GM21423 (cell line): ENCODE results near the gene PPP1R15B.
"Not testable (repeated sequence)": the region's sequence is repeated elsewhere in the genome, so short reads cannot be mapped to it uniquely, and the experiment has no call there.

Experiments used
- ATAC-seq: cut with Tn5 transposase; IDR thresholded peaks from one replicate; pipeline ENCODE4 v1.9.1; 2021; ENCODE audit warnings: mild to moderate bottlenecking, moderate library complexity; ENCODE audit not compliant: unreplicated experiment

The PPP1R15B gene

DNA sequence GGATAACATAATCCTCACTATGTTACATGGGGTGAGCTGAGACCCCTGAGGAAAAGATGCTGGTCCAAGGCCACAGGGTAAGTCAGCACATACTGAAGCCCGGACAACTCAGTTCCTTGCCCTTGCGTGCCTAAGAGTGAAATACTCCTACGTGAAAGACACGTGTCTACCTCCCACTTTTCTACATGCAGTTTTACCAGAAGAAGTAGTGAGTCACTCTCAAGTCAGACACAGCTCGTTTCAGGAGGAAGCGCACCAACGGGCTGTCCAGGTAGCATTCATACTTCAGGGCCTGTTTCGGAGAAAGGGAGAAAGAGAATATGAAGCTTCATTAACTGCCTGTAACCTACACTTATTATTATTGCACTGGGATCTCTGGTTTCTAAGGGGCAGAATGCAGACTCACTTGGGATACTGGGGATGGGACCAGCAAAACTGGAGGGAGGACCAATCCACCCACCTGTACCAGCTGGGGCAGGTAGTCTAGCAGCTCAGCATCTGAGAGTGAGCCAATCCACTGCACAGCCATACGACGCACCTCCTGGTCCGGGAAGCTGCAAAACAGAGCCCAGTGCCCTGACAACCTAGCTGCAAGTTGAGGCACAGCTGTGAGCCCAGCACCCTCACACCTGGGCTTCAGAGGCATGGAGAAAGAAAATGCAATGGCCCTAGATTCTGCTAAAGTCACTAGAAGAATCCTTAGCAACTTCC is 32.4 kb upstream of the PPP1R15B start:
- ATAC-seq = no peak

DNA sequence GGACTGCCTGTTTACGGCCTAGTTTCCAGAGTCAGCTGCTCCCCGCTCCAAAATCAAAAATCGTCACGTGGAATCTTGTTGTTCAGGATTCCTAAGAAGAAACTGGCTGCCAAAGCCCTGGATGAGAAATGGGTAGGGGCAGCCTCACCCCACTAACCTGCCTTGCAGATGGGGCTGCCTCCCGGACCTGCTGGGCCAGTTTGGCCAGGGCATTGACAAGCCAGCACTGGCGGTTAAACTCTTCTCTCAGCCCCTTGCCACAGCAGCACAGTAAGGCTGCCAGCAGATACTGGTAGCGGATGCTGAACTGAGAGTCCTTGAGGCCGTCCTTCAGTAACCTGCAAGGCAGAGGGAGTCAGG is 31.6 kb upstream of the PPP1R15B start:
- no peak for ATAC-seq

DNA sequence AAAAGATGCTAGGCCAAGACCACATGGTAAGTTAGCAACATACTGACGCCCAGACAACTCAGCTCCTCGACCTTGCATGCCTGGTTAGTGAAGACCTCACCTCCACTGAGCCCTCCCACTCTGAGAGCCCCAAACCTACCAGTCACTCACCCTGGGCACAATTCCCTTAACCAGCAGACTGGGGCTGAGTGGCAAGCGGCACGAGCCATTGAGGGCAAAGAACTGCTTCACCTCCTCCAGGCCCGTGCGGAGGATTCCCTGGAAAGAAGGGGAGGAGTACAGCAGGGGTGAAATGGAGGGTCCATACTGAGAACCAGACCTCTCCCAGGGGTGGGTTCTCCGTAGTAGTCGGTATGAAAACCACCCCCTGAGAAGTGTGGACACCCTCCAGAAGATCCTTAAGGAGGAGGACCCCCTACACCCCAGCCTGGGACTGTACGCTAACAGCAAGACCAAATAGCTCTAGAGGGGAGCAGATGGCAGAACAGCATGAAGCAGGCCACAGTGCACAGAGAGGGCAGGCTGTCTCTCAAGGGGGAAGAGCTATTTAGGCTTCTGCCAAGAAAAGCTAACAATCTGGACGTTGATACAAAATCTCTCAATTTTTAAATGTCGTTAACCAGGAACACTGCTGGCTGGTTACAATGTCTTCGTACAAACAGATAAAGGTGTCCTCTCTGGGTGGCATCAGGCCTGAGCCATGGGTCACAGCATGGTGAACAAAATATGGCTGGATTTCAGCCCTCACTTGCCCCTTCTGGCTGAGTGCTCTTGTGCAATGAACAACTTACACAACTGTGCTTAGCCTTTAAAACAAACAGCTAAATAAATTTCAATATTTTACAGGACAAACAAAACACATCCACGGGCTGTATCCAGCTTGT is 31.0 kb upstream of the PPP1R15B start:
- ATAC-seq = no peak

DNA sequence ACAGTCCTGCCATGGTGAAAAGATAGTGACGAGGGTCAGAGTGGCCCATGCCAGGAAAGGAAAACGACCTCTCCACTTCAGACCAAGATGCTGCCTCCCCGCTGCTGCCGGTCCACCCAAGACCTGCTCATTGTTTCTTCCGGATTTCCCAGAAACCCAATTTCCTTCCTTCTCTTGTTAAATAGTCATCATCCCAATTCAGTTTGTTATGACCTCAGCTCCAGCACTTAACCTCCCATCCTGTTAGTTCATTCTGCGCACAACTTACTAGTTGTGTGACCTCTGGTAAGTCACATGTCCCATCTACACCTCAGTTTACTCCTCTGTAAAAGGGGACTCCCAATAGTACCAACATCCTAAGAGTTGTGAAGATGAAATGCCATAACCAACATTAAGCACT is 29.9 kb upstream of the PPP1R15B start:
- no peak for ATAC-seq

- no peak for ATAC-seq
These were observed 28.2 kb upstream of the PPP1R15B start for GRCh38 chr1:204439621-204440375.

DNA sequence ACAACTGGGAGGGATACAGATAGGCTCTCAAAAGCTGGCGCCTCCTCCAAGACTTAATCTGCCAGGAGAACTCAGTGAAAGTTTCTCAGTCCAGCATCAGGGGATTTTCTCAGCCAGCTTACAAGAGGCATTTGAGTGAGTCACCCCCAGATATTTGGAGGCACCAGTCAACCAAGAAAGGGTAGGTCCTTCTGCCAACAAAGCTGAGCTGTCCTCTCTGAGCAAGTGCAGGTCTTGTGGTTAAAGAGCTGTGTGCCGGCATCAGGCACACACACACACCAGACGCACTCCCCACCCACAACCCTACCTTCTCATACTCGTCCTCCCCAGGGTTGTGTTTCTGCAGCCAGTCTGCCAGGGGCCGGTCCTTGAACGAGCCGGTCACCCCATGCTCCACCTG is 27.0 kb upstream of the PPP1R15B start:
- ATAC-seq = no peak

DNA sequence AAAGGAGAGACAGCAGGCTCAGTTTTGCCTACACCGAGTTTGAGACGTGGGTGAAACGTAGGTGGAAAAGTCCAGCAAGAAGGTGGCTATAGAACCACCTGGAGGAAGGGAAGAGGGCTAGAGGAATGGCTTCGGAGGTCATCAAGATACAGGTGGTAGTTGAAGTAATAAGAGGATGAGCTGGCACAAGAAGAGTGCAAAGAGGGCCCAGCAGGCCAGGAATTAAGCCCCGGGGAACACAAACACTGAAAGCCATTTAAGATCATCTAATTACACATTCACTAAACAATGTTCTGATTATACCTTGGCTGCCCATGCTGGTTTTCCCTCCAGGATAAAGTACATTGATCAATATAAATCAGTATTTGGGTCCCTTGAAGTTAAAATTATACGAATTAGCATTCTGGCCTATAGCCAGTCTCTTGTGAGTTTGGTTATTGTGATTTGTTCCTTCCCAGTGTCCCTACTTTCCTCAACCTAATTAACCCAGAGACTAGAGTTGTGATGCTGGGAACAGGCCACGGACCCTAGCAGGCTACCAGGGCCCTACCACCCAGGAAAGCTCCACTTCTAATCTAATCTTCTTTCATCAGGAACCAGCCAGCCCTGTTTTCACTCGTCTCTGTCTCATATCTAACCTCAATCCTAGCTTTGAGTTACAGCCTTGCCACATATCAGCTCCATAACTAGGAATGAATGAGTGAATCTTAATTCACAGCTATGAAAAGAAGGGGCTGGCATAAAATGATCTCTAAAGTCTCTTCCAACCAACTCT is 26.4 kb upstream of the PPP1R15B start:
- no peak for ATAC-seq

DNA sequence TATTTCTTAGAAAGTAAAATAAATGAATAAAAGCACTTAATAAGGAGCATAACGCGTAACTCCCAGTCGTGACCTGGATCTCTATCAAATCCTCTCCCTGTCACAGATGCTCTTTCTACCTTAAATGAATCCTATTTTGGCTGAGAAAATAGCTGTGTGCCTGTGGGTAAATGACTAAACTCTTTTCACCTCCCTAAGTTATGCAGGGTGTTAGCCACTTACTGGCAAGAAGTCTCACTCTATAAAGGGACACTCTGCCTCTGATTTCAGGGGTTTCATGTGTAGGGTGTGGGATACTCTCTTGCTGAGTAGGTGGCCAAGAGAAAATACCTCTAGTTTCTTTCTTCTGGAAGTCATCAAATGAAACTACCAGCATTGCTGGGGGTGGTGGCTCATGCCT is 24.3 kb upstream of the PPP1R15B start:
- ATAC-seq = no peak

GRCh38 chr1:204435381-204435831 is 23.8 kb upstream of the PPP1R15B start:
- no peak for ATAC-seq

- no peak for ATAC-seq
These were observed 22.6 kb upstream of the PPP1R15B start for GRCh38 chr1:204434116-204434755.

DNA sequence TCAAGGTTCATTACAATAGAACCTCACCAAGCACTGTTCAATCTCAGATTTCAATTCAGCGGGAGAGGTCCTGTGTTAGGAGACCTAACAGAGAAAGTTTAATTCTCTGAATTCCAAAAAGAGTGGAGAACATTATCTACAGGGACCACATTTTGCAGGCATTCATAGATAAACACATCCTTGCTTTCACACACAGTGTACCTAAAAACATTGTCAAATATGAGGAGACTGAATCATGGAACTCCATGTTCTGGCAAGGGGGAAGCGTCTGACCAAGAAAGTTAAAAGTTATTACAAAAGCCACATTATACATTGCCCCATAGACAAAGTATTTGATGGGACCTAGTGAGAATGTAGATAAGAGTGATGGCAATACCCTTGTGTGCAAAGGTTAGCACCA is 21.1 kb upstream of the PPP1R15B start:
- no peak for ATAC-seq

- ATAC-seq = no peak
These were observed 19.9 kb upstream of the PPP1R15B start for GRCh38 chr1:204431310-204432184.

- ATAC-seq = no peak
These were observed 18.1 kb upstream of the PPP1R15B start for GRCh38 chr1:204429746-204430145.

DNA sequence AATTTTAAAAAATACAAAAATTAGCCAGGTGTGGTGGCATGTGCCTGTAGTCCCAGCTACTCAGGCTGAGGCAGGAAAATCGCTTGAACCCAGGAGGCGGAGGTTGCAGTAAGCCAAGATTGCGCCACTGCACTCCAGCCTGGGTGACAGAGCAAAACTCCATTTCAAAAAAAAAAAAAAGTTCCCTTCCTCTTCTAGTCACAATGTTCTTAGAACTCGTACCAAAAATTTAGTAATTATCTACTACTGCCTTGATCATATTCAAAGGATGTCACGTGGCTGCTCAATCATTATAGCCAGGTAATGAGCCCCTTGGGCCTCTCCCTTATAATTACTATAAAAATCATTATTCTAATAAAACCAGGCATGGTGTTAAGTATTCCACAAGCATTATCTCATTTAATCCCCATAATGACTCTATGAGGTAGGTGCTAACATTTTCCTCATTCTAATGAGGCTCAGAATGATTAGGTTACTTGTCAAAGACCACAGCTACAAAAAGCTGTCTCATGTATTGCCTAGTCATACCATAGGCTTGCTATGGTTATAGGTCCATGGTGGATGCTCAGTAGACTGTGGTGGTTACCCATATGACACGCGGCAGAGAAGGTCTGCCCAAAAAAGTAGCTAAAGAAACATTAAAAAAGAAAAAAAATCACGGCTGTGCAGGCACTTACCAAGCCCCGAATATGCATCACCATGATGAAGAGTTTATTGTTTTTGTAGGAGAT is 15.5 kb upstream of the PPP1R15B start:
- no peak for ATAC-seq

DNA sequence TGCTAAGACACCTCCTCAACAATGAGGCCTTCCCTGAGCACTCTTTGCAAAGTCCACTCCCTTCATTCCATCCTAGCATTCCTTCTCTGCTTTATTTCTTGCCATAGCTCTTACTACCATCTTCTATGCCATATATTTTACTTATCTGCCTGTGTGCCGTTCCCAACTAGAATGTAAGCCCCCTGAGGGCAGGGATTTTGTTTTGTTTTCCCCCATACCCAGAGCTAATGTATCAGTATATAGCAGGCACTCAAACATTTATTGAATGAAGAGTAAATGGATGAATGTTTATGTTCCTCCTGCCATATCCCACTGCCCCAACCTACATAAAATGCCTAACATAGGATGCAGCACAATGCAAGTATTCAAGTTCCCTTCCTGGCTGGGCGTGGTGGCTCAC is 14.9 kb upstream of the PPP1R15B start:
- ATAC-seq = no peak

GRCh38 chr1:204426035-204426436 is 14.4 kb upstream of the PPP1R15B start:
- ATAC-seq = no peak

DNA sequence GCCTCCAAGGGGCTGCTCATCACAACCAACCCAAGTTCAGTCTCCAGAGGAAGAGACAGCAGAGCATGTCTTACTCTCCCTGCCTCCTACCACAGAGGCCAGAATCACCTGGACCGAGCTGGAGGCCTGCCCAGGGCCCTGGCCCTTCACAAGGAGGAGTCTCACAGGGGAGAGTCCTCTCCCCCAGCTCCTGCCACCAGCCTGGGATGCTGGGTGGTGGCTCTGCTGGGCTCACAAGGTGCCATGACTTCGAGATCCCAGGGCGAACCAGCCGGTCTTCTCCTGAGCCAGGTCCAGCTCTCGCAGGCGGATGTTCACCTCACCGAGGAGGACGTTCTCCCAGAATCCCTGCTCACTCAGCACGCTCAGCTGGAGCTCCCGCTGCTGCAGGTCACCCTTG is 13.0 kb upstream of the PPP1R15B start:
- ATAC-seq = no peak

DNA sequence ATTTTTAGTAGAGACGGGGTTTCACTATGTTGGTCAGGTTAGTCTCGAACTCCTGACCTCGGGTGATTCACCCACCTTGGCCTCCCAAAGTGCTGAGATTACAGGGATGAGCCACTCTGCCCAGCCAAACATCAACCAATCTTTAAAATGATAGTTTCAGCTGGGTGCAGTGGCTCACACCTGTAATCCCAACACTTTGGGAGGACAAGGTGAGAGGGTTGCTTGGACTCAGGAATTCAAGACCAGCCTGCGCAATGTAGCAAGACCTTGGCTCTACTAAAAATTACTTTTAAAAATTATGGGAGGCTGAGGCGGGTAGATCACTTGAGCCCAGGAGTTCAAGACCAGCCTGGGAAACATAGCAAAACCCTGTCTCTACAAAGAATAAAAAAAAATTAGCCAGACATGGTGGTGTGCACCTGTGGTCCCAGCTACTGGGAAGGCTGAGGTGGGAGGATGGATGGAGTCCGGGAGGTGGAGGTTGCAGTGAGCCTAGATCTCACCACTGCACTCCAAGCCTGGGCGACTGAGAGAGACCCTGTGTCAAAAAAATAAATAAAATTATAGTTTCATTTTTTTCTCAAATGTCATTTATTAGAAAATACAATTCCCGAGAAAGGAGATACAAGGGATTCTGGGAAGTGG is 10.6 kb upstream of the PPP1R15B start:
- ATAC-seq = not testable (repeated sequence)
